ENCODE measurements around the gene ZBED4.
A peak's percentile ranks its signal among the peaks of the same experiment; 100 is the strongest.

DNA sequence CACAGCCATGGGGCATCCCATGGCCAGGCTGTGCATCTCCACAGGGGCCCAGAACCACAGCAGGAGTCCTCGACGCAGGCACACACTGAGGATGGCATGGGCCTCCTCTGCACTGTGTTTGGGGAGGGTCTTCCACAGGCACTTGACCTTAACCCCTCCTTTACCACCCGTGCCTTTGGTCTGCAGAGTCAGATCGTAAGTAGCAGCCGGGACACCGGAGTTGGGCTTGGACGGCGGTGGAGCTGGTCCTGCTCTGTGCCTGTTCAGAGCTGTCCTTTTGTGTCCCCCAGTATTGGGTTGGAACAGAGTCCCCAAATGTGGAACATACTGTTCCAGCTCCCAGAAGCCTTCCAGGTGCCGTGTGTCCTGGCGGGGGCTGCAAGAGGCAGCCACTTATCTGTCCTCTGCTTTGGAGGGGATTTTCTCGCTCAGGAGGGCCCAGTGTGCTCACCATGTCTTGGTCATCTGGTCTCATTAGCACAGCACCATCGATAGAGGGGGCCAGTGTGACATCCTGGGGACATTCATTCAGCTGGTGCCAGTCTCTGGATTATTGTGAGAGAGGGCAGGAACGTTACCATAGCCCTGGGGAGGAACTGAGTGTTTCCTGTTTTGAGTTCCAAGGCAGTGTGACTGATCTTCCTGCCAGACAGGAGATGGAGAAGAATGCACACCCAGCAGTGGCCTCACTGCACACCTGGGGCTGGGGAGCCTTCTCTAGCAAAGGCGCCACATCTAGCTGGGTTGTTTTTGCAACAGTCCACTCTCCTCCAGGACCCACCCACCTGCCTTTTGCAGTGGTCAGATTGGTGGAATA lies 77.2 kb downstream of the ZBED4 start:
- TF ChIP-seq, protein P1, sequence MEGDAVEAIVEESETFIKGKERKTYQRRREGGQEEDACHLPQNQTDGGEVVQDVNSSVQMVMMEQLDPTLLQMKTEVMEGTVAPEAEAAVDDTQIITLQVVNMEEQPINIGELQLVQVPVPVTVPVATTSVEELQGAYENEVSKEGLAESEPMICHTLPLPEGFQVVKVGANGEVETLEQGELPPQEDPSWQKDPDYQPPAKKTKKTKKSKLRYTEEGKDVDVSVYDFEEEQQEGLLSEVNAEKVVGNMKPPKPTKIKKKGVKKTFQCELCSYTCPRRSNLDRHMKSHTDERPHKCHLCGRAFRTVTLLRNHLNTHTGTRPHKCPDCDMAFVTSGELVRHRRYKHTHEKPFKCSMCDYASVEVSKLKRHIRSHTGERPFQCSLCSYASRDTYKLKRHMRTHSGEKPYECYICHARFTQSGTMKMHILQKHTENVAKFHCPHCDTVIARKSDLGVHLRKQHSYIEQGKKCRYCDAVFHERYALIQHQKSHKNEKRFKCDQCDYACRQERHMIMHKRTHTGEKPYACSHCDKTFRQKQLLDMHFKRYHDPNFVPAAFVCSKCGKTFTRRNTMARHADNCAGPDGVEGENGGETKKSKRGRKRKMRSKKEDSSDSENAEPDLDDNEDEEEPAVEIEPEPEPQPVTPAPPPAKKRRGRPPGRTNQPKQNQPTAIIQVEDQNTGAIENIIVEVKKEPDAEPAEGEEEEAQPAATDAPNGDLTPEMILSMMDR (IDR thresholded peaks at IDR 0.05; ENCODE audit: low read depth, low read length, poor library complexity, severe bottlenecking) = peak; percentile 87
- no peak for TF ChIP-seq EZH2phosphoT487 (IDR thresholded peaks at IDR 0.05; ENCODE audit: borderline replicate concordance, low read length)
